ENCODE measurements around the gene ANK2.

Gene ANK2

DNA sequence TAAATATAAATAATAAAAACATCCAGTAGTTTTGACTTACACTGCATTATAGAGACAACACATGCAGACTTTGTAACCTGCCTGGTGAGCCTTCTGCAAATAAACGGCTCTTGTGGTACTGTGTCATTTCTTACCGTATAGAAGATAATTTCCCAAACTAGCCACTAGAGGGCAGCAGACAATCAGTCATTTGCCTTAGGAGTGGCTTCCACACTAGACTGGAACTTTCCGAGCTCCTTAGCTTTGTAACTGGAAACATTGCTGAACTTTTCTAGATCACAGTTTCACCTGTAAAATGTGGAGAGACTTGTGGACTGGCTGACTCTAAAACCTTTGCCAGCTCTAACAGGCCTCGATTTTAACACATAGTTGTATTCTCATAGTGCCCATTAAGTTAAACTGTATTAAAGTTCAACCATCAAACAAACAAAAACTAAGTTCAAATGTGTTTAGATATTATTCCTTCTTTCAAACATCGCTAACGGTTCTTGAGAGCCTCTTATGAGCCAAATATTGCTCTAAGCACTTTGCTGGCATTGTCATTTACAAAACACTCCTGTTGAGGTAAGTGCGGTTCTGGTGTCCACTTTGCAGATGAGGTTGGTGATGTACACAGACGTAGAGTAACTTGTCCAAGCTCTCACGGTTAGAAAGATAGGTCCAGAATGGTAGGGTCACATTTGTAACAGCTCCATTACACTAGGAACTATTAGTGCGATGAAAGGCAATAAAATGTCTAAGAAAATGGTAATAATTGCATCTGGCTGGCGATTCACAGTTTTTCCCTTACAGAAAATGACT lies 345.5 kb downstream of the ANK2 start:
- no peak overlapping the region for H2AK5ac ChIP-seq (ENCODE audit: low read length)
- H3K18ac ChIP-seq (ENCODE audit: low read length), result no peak overlapping the region
- no peak overlapping the region for H3K56ac ChIP-seq (ENCODE audit: low read length)
- no CpG with 5 or more reads among the region's 11 CpGs for WGBS (ENCODE audit: extremely low coverage, insufficient coverage, low lambda C conversion rate)
- no peaks in the 10 kb centered on the region for H3K36me3 ChIP-seq (ENCODE audit: control insufficient read depth, insufficient read depth, low read length)
- no peaks in the 10 kb centered on the region for H3K4me1 ChIP-seq (ENCODE audit: control insufficient read depth, low read depth, low read length)
- H4K8ac ChIP-seq (ENCODE audit: low read depth, low read length), result no peak overlapping the region
- H2BK15ac ChIP-seq (replicated peaks; ENCODE audit: low read depth), result no peak overlapping the region
- no peak overlapping the region for H3K23ac ChIP-seq (ENCODE audit: low read length)
- H4K5ac ChIP-seq (ENCODE audit: low read length), result no peak overlapping the region
- H3K27ac ChIP-seq (ENCODE audit: low read depth, low read length), result no peak overlapping the region
- no peaks in the 10 kb centered on the region for H3K79me1 ChIP-seq (ENCODE audit: low read length)
- no peak overlapping the region for H3K4ac ChIP-seq (ENCODE audit: low read depth, low read length)
- H3K4me2 ChIP-seq (ENCODE audit: low read length), result no peak overlapping the region
- H3K27me3 ChIP-seq (ENCODE audit: insufficient read depth, low read length, poor library complexity), result no peaks in the 10 kb centered on the region
- H2BK5ac ChIP-seq (ENCODE audit: low read length), result no peak overlapping the region
- H3K9ac ChIP-seq (ENCODE audit: low read length), result no peak overlapping the region
- H2BK120ac ChIP-seq (ENCODE audit: low read depth, low read length), result no peak overlapping the region
- H3K79me2 ChIP-seq (ENCODE audit: control insufficient read depth, insufficient read depth, low read length), result no peaks in the 10 kb centered on the region
- H3K4me3 ChIP-seq (ENCODE audit: low read length), result no peak overlapping the region
- peak; percentile 87 for DNase-seq

DNA sequence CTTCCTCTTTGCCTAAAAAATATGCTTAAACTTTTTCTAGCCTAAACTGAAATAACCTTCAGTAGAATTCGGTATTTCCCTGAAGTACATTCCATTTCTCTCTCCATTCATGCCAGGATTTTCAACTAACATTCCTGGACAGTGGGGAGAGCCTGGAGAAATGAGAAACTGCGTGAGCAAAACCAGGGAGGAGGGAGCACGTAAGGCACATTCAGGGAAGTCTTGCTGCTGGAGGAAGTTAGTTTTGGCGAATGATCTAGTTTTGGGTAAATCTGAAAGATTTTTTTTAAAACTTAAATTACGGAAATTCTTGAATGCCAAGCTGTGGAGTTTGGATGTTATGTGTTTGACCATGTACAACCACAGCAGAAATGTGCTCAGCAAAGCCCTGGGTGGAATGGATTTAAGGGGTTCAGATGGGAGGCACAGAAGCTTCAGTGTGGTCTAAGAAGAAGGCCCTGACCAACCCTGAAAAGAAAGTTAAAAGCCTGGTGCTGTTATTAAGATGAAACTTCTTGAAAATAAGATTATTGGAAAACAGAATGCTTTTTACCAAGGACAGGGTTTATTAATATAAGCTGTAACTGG lies 347.8 kb downstream of the ANK2 start:
- Histone ChIP-seq H3K56ac (ENCODE audit: low read length) (no peak overlapping the region), H2BK15ac (replicated peaks; ENCODE audit: low read depth) (no peak overlapping the region), H3K27me3 (ENCODE audit: insufficient read depth, low read length, poor library complexity) (no peaks in the 10 kb centered on the region), H4K5ac (ENCODE audit: low read length) (no peak overlapping the region), H2BK5ac (ENCODE audit: low read length) (no peak overlapping the region), H3K79me1 (ENCODE audit: low read length) (no peaks in the 10 kb centered on the region), H3K36me3 (ENCODE audit: control insufficient read depth, insufficient read depth, low read length) (no peaks in the 10 kb centered on the region), H3K4ac (ENCODE audit: low read depth, low read length) (no peak overlapping the region), H2BK120ac (ENCODE audit: low read depth, low read length) (no peak overlapping the region), H3K23ac (ENCODE audit: low read length) (no peak overlapping the region), H3K79me2 (ENCODE audit: control insufficient read depth, insufficient read depth, low read length) (no peaks in the 10 kb centered on the region), H3K4me3 (ENCODE audit: low read length) (no peak overlapping the region), H3K18ac (ENCODE audit: low read length) (no peak overlapping the region), H3K4me2 (ENCODE audit: low read length) (no peak overlapping the region), H4K8ac (ENCODE audit: low read depth, low read length) (no peak overlapping the region), H3K4me1 (ENCODE audit: control insufficient read depth, low read depth, low read length) (no peaks in the 10 kb centered on the region), H2AK5ac (ENCODE audit: low read length) (no peak overlapping the region), H3K27ac (ENCODE audit: low read depth, low read length) (no peak overlapping the region), H3K9ac (ENCODE audit: low read length) (no peak overlapping the region)
- no peak for DNase-seq
- WGBS (ENCODE audit: extremely low coverage, insufficient coverage, low lambda C conversion rate), result no CpG with 5 or more reads among the region's 5 CpGs

DNA sequence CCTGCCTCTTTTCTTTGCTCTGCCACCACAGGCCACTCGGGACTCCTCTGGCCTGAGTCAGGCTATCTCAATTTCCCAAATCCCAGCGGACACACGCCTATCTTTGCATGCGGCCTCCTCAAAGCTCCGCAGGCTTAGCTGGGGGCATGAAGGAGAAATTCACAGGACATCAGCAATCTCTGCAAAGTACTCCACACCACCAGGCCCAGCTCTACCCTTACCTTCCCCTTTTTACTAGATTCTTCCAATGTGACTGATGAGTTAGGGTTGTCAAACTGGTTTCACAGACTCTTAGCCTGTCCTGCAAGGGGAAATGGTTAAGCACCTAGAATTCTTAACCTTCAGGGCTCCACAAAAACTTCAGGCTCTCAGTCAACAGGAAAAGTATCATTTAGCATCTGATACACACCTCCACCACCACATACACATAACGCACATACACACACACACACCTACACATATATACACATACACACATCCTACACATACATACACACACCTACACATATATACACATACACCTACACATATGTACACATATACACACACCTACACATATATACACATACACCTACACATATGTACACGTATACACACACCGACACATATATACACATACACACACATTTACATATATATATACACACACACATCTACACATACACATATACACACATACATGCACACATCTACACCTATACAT lies 349.1 kb downstream of the ANK2 start:
- DNase-seq, result peak; percentile 51
- Histone ChIP-seq H2BK5ac (ENCODE audit: low read length) (no peak overlapping the region), H4K5ac (ENCODE audit: low read length) (no peak overlapping the region), H3K27ac (ENCODE audit: low read depth, low read length) (no peak overlapping the region), H3K18ac (ENCODE audit: low read length) (no peak overlapping the region), H4K8ac (ENCODE audit: low read depth, low read length) (no peak overlapping the region), H3K4ac (ENCODE audit: low read depth, low read length) (no peak overlapping the region), H3K56ac (ENCODE audit: low read length) (no peak overlapping the region), H3K79me2 (ENCODE audit: control insufficient read depth, insufficient read depth, low read length) (no peaks in the 10 kb centered on the region), H3K4me1 (ENCODE audit: control insufficient read depth, low read depth, low read length) (no peaks in the 10 kb centered on the region), H3K36me3 (ENCODE audit: control insufficient read depth, insufficient read depth, low read length) (no peaks in the 10 kb centered on the region), H3K4me3 (ENCODE audit: low read length) (no peak overlapping the region), H2BK15ac (replicated peaks; ENCODE audit: low read depth) (no peak overlapping the region), H2AK5ac (ENCODE audit: low read length) (no peak overlapping the region), H3K79me1 (ENCODE audit: low read length) (no peaks in the 10 kb centered on the region), H3K23ac (ENCODE audit: low read length) (no peak overlapping the region), H3K27me3 (ENCODE audit: insufficient read depth, low read length, poor library complexity) (no peaks in the 10 kb centered on the region), H2BK120ac (ENCODE audit: low read depth, low read length) (no peak overlapping the region), H3K4me2 (ENCODE audit: low read length) (no peak overlapping the region), H3K9ac (ENCODE audit: low read length) (no peak overlapping the region)
- WGBS (ENCODE audit: extremely low coverage, insufficient coverage, low lambda C conversion rate), result 100% methylated on average over 3 of the region's 8 CpGs

DNA sequence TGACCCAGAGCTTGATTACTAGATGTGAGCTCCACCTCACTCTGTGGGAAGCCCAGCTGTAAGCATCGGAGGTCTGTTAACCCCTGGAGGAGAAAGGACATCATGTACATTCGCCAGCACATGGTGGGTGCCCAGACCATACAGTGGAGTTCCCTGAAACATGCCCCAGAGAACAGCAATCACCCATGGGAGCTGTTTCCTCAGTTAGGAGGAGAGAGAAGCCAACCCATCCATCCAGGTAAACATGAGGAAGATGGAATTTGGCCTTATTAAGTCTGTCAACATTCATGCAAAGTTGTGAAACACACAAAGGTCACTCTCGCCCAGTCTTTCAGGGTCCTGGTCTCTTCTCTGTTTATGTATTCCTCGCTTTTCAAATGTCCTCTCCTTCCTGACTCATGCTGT lies 354.7 kb downstream of the ANK2 start:
- H4K8ac ChIP-seq (ENCODE audit: low read depth, low read length), result no peak overlapping the region
- H3K4me2 ChIP-seq (ENCODE audit: low read length), result no peak overlapping the region
- H3K56ac ChIP-seq (ENCODE audit: low read length), result no peak overlapping the region
- no peaks in the 10 kb centered on the region for H3K79me1 ChIP-seq (ENCODE audit: low read length)
- no peak overlapping the region for H2AK5ac ChIP-seq (ENCODE audit: low read length)
- no peak overlapping the region for H3K23ac ChIP-seq (ENCODE audit: low read length)
- no peak overlapping the region for H4K5ac ChIP-seq (ENCODE audit: low read length)
- H3K4me3 ChIP-seq (ENCODE audit: low read length), result no peak overlapping the region
- H3K27ac ChIP-seq (ENCODE audit: low read depth, low read length), result no peak overlapping the region
- no peaks in the 10 kb centered on the region for H3K79me2 ChIP-seq (ENCODE audit: control insufficient read depth, insufficient read depth, low read length)
- WGBS (ENCODE audit: extremely low coverage, insufficient coverage, low lambda C conversion rate), result no CpG with 5 or more reads among the region's 4 CpGs
- H3K4me1 ChIP-seq (ENCODE audit: control insufficient read depth, low read depth, low read length), result no peaks in the 10 kb centered on the region
- no peak for DNase-seq
- H3K36me3 ChIP-seq (ENCODE audit: control insufficient read depth, insufficient read depth, low read length), result no peaks in the 10 kb centered on the region
- no peak overlapping the region for H2BK5ac ChIP-seq (ENCODE audit: low read length)
- no peak overlapping the region for H2BK15ac ChIP-seq (replicated peaks; ENCODE audit: low read depth)
- no peak overlapping the region for H3K9ac ChIP-seq (ENCODE audit: low read length)
- no peak overlapping the region for H2BK120ac ChIP-seq (ENCODE audit: low read depth, low read length)
- no peak overlapping the region for H3K18ac ChIP-seq (ENCODE audit: low read length)
- no peaks in the 10 kb centered on the region for H3K27me3 ChIP-seq (ENCODE audit: insufficient read depth, low read length, poor library complexity)
- no peak overlapping the region for H3K4ac ChIP-seq (ENCODE audit: low read depth, low read length)

DNA sequence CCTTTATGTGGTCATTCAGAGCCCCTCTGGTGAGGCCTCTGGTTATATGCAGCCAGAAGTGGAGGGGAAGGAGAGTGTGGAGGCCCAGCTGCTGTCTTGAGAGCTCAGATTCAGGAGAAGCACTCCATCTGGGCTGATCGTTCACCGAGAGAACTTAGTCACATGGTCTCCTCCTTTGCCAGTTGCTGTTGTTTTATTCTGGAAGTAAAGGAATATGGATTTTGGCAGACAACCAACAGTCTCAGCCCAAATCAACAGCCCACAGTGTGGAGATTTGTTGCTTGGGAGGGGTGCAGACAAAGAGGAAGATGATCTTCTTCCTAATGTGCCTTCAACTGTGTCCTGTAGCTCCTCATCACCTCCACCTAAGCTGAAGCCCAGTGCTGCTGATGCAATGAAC lies 355.4 kb downstream of the ANK2 start:
- H3K79me1 ChIP-seq (ENCODE audit: low read length), result no peaks in the 10 kb centered on the region
- H3K9ac ChIP-seq (ENCODE audit: low read length), result no peak overlapping the region
- H4K8ac ChIP-seq (ENCODE audit: low read depth, low read length), result no peak overlapping the region
- WGBS (ENCODE audit: extremely low coverage, insufficient coverage, low lambda C conversion rate), result no CpG with 5 or more reads among the region's 2 CpGs
- no peak overlapping the region for H3K23ac ChIP-seq (ENCODE audit: low read length)
- no peaks in the 10 kb centered on the region for H3K79me2 ChIP-seq (ENCODE audit: control insufficient read depth, insufficient read depth, low read length)
- no peak overlapping the region for H2BK120ac ChIP-seq (ENCODE audit: low read depth, low read length)
- no peaks in the 10 kb centered on the region for H3K27me3 ChIP-seq (ENCODE audit: insufficient read depth, low read length, poor library complexity)
- no peak overlapping the region for H3K4ac ChIP-seq (ENCODE audit: low read depth, low read length)
- H3K27ac ChIP-seq (ENCODE audit: low read depth, low read length), result no peak overlapping the region
- no peak overlapping the region for H3K4me2 ChIP-seq (ENCODE audit: low read length)
- H3K18ac ChIP-seq (ENCODE audit: low read length), result no peak overlapping the region
- H2BK5ac ChIP-seq (ENCODE audit: low read length), result no peak overlapping the region
- DNase-seq, result no peak
- no peak overlapping the region for H4K5ac ChIP-seq (ENCODE audit: low read length)
- H3K36me3 ChIP-seq (ENCODE audit: control insufficient read depth, insufficient read depth, low read length), result no peaks in the 10 kb centered on the region
- no peak overlapping the region for H3K4me3 ChIP-seq (ENCODE audit: low read length)
- no peak overlapping the region for H2BK15ac ChIP-seq (replicated peaks; ENCODE audit: low read depth)
- H3K56ac ChIP-seq (ENCODE audit: low read length), result no peak overlapping the region
- no peak overlapping the region for H2AK5ac ChIP-seq (ENCODE audit: low read length)
- no peaks in the 10 kb centered on the region for H3K4me1 ChIP-seq (ENCODE audit: control insufficient read depth, low read depth, low read length)
